A549 (cell line): ENCODE results near the gene FLNB.

Experiments
- CEBPB ChIP-seq, 2 experiments: fragments of >200 bp in 1 of 2; sonication (Bioruptor Twin) in 1 of 2; formaldehyde crosslinking in 1 of 2; IDR thresholded peaks; 2 replicates each; pipeline ENCODE4 v1.6.1; 2012 to 2016
- CHD2 ChIP-seq: fragments of 150-350 bp; IDR thresholded peaks from 2 replicates; pipeline ENCODE4 v1.6.1; 2014; ENCODE audit warnings: low read length; ENCODE audit not compliant: partially characterized antibody
- CTCF ChIP-seq: fragments of >200 bp; sonication (Bioruptor Twin); formaldehyde crosslinking; IDR thresholded peaks from 3 replicates; pipeline ENCODE4 v1.5.1; 2016
- EP300 ChIP-seq, 2 experiments: fragments of >200 bp; sonication (Bioruptor Twin); formaldehyde crosslinking; IDR thresholded peaks; 2 replicates in 1 of 2; 3 replicates in 1 of 2; pipeline ENCODE4 v1.6.1; 2016 to 2017
- ESRRA ChIP-seq: fragments of 150-350 bp; IDR thresholded peaks from 2 replicates; pipeline ENCODE4 v1.6.1; 2014; ENCODE audit warnings: mild to moderate bottlenecking, low read length, borderline replicate concordance
- MYC ChIP-seq: IDR thresholded peaks from 2 replicates; pipeline ENCODE4 v1.6.1; 2012; ENCODE audit warnings: mild to moderate bottlenecking, inconsistent platforms, low read length, improper control_type of control experiment, borderline replicate concordance
- POLR2A ChIP-seq: IDR thresholded peaks from 2 replicates; pipeline ENCODE4 v1.6.1; 2012; ENCODE audit warnings: mild to moderate bottlenecking, low read length
- POLR2AphosphoS2 ChIP-seq: conservative IDR thresholded peaks from 2 replicates; pipeline ENCODE4 v1.6.1; 2012; ENCODE audit warnings: low read length, improper control_type of control experiment, inconsistent platforms
- REST ChIP-seq: fragments of 200-600 bp; sonication (generic); IDR thresholded peaks from 2 replicates; pipeline ENCODE4 v1.6.1; 2016; ENCODE audit warnings: antibody characterized with exemption, mild to moderate bottlenecking, moderate library complexity

- TF ChIP-seq POLR2A (no peak), CHD2 (no peak), ESRRA (no peak), POLR2AphosphoS2 (no peak), CEBPB (IDR thresholded peaks at IDR 0.05) (no peak), EP300 (IDR thresholded peaks at IDR 0.05) (no peak), MYC (no peak), REST (no peak), CTCF (no peak)
Observed at GRCh38 chr3:58021072-58021959, 13.1 kb downstream of the FLNB start.
